IPS-18a (cell line): ENCODE measurements around the gene SSX5.
"Not testable (repeated sequence)": the region's sequence is repeated elsewhere in the genome, so short reads cannot be mapped to it uniquely, and the experiment has no call there.

Source experiments
- H3K27ac ChIP-seq: one replicate; pipeline ENCODE4 v1.5.1; 2013; ENCODE audit warnings: low read length
- H3K27me3 ChIP-seq: one replicate; pipeline ENCODE4 v1.6.1; 2013; ENCODE audit warnings: mild to moderate bottlenecking, low read length; ENCODE audit not compliant: control insufficient read depth, insufficient read depth
- H3K36me3 ChIP-seq: one replicate; pipeline ENCODE4 v1.6.1; 2013; ENCODE audit warnings: low read depth, low read length; ENCODE audit not compliant: control insufficient read depth
- H3K4me1 ChIP-seq: one replicate; pipeline ENCODE4 v1.6.1; 2013; ENCODE audit warnings: low read depth, low read length; ENCODE audit not compliant: control insufficient read depth
- H3K4me3 ChIP-seq: one replicate; pipeline ENCODE4 v1.5.1; 2013; ENCODE audit warnings: low read length
- H3K9ac ChIP-seq: one replicate; pipeline ENCODE4 v1.6.1; 2013; ENCODE audit warnings: mild to moderate bottlenecking, low read length, moderate library complexity
- H3K9me3 ChIP-seq: one replicate; pipeline ENCODE4 v1.6.1; 2013; ENCODE audit warnings: low read depth, low read length; ENCODE audit not compliant: control insufficient read depth

The SSX5 gene

GRCh38 chrX:48142697-48143096, 53.9 kb downstream of the SSX5 start:
- not testable (repeated sequence) for H3K36me3 ChIP-seq, H3K4me1 ChIP-seq

GRCh38 chrX:48141810-48142508, 54.6 kb downstream of the SSX5 start:
- not testable (repeated sequence) for H3K27me3 ChIP-seq, H3K4me1 ChIP-seq, H3K9me3 ChIP-seq, H3K4me3 ChIP-seq, H3K36me3 ChIP-seq, H3K27ac ChIP-seq, H3K9ac ChIP-seq

More at GRCh38 chrX:48142697-48143096, 53.9 kb downstream of the SSX5 start:
- H3K27me3 ChIP-seq, H3K9me3 ChIP-seq, H3K9ac ChIP-seq, H3K4me3 ChIP-seq, H3K27ac ChIP-seq: not testable (repeated sequence)

GRCh38 chrX:48139076-48139475, 57.5 kb downstream of the SSX5 start:
- H3K4me1 ChIP-seq, H3K4me3 ChIP-seq, H3K27ac ChIP-seq, H3K9ac ChIP-seq, H3K36me3 ChIP-seq, H3K27me3 ChIP-seq, H3K9me3 ChIP-seq: not testable (repeated sequence)
